Daoy (cell line): Measurements from ENCODE around the gene ST8SIA2. TPM values are rescaled to one million over a fixed set of nuclear protein-coding genes. Genes with fewer than 3 reads are reported as not detected.

Source experiments
- DNase-seq: peaks from one replicate; pipeline ENCODE4 v3.0.0-alpha.2; 2015; ENCODE audit warnings: low read depth
- total RNA-seq: library from RNA; depleted of rRNA; stranded (reverse); fragments of >200 nt; shearing (Covaris generic); gene quantifications from 2 replicates; pipeline ENCODE4 v1.2.3, GENCODE V29; 2014; rRNA removed

The ST8SIA2 gene, protein sequence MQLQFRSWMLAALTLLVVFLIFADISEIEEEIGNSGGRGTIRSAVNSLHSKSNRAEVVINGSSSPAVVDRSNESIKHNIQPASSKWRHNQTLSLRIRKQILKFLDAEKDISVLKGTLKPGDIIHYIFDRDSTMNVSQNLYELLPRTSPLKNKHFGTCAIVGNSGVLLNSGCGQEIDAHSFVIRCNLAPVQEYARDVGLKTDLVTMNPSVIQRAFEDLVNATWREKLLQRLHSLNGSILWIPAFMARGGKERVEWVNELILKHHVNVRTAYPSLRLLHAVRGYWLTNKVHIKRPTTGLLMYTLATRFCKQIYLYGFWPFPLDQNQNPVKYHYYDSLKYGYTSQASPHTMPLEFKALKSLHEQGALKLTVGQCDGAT
- total RNA-seq, result 2.9 and 6.4 TPM in 2 replicates

DNA sequence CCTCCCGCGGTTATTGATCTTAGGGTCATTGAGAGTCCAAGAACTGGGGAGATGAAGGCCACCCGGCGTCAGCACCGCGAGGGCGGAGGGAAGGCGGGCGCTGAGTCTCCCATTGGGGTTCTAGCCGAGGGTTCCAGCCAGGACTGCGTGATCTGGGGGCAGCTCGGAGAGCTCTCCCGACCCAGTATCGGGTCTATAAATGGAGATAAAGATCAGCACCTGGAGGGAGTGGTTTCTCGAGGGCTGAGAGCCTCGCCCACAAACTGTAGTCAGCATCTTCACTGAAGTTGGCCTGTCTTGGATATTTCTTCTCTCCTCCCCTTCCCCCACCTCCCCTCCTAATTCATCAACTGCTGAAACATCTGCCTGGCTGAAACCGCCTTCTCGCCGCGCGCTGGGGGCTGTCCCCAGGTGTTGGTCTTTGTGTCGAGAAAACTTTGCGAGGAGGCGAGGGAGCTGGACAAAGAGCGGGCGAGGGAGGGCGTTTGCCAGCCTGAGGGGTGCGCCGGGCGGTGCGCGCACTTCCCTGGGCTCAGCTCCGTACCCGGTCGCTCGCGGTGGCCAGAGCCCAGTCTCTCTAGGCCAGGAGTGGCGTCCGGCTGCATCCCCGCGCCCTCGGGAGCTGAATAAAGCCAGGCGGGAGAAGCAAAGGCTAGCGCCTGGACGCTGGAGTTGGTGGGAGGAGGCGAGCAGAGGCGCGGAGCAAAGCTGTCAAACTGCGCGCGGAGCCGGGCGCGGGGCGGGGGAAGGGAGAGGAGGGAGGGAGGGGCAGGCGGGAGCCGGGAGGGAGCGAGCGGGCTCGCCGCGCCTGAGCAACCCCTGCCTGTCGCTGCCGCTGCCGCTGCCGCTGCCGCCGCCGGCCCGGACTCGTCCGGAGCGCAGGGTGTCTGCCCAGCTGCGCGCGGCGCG, at the start of gene ST8SIA2:
TSS of gene ST8SIA2 (plus strand) at position 811 of the 909 bp plus-strand sequence. CDS start 184 bp downstream, outside the sequence.
- peak; percentile 57 for DNase-seq

GRCh38 chr15:92343924-92344643, 49.6 kb upstream of the ST8SIA2 start:
- DNase-seq, result no peak

- no peak for DNase-seq
Observed at GRCh38 chr15:92346063-92346462, 47.6 kb upstream of the ST8SIA2 start.

DNA sequence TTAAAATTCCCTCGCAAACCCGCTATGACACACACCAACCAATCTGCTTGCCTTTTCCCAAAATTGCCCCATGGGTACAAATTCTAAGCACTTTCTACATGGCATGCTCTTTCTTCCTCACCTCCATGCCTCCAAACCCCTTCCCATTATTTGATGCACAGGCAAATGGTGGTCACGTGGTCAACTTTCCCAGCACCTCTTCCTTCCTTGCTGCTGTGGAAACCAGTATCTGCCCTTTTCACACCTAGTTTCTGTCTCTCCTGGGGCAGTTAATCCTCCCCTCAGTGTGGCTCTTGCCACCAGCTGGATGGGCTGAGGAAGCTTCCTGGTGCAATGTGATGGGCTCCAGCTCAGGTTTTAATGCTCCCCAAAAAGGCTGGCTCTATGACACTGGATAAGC, 38.4 kb upstream of the ST8SIA2 start:
- no peak for DNase-seq

GRCh38 chr15:92361321-92362000, 32.2 kb upstream of the ST8SIA2 start:
- peak; percentile 7 for DNase-seq

- DNase-seq, result no peak
Observed at GRCh38 chr15:92362001-92362350, 31.7 kb upstream of the ST8SIA2 start.

- DNase-seq, result peak; percentile 80
Observed at GRCh38 chr15:92365084-92365483, 28.6 kb upstream of the ST8SIA2 start.

GRCh38 chr15:92365906-92366305, 27.8 kb upstream of the ST8SIA2 start:
- peak; percentile 45 for DNase-seq

- DNase-seq, result no peak
Observed at GRCh38 chr15:92366381-92366780, 27.3 kb upstream of the ST8SIA2 start.

DNA sequence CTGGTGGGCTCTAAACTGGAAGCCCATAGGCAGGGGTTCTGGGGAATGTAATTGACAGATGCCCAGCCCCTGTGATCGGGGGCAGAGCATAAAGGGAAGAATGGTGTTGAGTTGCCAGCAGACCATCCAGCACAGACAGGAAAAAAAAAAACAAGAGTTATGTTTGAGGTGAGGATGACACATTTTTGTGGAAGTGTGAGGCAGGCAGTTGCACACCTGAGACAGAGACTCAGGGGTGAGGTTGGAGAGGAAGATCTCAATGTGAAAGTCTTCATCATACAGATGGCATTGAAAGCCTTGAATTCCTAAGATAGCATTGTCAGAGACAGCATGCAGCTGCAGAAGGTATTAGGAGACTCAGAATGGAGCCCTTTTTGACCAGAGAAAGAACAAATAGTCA, 18.6 kb upstream of the ST8SIA2 start:
- no peak for DNase-seq

DNA sequence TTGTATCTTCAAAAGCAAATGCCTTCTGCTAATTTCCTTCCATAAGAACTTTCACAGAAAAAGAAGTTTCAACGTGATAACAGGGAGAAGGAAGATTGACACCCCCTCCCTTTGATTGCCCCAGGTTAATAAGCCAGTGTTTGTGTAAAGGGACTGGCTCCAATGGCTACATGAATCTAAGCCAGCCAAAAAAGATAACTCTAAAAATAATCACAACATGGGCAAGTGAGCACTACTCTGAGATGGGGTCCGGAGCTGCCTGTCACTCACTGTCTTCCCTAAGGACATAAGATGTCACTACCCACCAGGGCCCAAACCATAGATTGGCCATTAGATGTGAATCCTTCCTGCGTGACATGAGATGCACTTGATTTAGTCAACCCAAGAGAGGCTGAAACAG, 17.6 kb upstream of the ST8SIA2 start:
- no peak for DNase-seq

- DNase-seq, result peak; percentile 59
Observed at GRCh38 chr15:92377083-92377789, 16.4 kb upstream of the ST8SIA2 start.

DNA sequence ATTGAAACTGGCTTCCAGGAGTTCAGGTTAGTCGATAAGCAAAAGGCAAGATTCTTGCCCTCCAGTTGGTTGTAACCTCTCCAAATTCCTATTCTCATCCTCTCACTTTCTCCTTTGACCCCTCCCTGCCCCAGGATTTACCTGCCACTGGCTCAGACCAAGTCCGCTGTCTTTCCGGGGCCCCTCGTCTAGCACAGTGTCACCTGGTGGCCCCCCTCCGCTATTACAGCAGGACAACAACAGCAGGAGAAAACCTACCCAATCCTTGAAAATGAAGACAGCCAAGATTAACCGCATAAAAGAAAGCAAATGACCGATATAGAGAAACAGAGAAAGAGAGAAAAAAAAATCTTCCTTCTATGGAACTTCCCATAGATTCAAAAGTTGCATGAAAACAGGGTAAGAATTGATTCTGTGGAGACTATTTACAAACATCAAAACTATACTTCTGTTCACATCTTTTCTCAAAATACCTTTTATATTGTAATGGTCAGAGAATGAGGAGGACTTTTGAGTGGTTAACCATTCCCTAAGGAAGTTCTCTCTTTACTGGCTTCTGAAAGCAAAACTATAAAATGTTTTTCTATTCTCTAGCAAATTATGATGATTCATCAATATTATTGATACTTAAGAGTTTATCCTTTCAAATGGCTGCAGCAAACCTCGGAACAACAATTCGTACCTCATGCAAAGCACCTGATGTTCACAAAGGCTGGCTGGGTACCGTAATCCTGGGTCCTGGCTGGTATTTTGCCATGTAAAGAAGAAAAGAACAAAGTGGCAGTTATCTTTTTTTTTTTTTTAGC, 10.0 kb upstream of the ST8SIA2 start:
- no peak for DNase-seq

GRCh38 chr15:92384381-92384780, 9.3 kb upstream of the ST8SIA2 start:
- DNase-seq, result peak; percentile 42

DNA sequence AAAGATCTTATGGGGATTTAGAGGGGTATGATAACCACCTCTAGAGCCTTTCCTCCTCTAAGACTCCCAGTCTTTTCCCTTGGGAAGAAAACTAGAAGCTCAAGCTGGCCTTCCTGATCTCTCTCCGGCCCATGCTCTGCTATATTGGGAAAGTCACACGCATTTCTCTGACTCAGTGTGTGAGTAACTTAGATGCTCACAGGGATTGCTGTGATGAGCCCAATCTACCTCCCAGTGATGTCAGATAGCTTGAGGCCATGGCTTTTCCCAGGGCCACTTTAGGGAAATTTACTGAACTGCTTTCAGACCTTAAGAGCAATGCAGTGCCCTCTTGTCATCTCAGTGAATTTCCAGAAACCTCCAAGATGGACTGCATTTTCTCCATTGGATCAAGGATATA, 8.6 kb upstream of the ST8SIA2 start:
- DNase-seq, result peak; percentile 76

GRCh38 chr15:92391640-92392039, 2.0 kb upstream of the ST8SIA2 start:
- DNase-seq, result peak; percentile 59

DNA sequence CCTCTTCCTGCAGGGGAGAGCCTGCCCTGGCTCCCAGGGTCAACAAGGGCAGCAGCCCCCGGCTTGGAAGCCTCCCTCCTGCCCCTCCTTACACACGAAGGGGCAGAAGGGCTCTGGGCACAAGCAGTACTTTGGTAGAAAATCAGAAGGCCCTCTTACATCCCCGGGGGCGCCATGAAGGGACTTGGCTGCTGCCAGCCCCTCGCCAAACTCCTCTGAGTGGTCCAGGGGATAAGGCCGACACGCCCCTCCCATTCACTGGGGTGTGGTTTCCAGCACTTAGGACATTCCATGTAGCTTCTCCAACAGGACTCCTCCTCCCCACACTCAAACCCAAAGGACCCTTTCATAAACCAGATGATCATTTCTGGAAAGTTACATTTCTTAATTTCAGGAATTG, 1.2 kb upstream of the ST8SIA2 start:
- no peak for DNase-seq

GRCh38 chr15:92393980-92394308, 263 bp downstream of the ST8SIA2 start:
- peak; percentile 23 for DNase-seq

DNA sequence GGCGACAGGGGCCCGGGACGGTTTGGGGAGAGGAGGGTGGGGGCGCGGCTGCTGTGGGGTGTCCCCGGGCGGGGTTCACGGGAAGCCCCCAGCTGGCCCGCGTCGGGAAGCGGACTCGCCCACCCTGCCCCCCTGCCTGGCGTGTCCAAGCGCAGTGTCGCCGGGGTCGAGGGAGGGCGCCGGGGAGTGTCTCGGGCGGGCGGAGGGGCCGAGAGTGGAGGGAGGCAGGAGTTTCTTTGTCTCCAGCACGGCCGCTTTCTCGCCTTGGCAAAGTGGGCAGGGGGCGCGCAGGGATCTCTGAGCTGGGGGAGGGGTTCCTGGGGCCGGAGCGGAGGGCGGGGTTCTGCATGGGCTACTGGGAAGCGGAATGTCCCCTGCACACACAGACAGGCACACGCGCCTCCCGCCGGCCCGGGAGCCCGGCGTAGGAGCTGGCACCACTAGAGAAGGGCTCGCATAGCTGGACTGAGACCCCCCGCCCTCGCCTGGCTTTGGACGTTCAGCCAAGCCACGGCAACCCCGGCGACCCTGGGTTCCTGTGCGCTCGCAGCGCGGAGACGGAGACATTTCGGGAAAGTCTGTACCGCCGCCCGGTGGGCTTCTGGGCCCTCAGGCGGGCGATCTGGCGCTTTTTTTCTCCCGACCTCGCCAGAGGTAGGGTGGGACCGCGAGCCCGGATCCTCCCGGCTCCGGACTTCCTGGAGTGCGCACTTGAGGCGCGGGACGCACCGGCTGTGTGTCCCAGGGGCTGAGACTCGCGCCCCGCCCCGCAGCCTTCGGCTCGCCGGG, 822 bp downstream of the ST8SIA2 start:
- peak; percentile 28 for DNase-seq
